Activated CD4-positive, CD25-positive, alpha-beta regulatory T cell (primary cell): ENCODE results near the gene TANGO2.

Experiments
- DNase-seq, 4 experiments: peaks; one replicate each; lab custom pipeline; 2025; lab: John Stamatoyannopoulos, UW

Gene TANGO2

DNA sequence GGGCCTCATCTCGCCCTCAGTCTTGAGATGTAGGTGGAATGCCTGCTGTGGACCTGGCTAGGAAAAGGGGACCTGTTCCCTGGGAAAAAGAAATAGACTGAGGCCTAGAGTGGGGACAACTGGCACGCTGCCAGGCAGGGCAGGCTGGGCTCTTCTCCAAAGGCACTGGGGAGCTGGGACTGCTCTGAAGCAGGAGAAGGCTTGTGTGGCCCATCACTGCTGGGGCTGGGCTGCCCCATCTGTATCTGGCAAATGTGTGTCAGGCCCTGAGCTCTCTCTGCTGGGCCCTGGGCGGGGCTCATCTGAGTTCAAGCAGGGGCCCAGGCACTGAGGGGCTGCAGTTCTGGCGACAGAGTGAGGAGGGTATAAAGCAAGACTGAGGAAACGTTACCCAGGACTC is 37.2 kb upstream of the TANGO2 start:
- DNase-seq, result no peak

- DNase-seq, result no peak
Observed at GRCh38 chr22:19984201-19984753, 36.6 kb upstream of the TANGO2 start.

- DNase-seq, result no peak
Observed at GRCh38 chr22:19984851-19985811, 35.8 kb upstream of the TANGO2 start.

- no peak for DNase-seq
Observed at GRCh38 chr22:19986011-19986409, 34.9 kb upstream of the TANGO2 start.

DNA sequence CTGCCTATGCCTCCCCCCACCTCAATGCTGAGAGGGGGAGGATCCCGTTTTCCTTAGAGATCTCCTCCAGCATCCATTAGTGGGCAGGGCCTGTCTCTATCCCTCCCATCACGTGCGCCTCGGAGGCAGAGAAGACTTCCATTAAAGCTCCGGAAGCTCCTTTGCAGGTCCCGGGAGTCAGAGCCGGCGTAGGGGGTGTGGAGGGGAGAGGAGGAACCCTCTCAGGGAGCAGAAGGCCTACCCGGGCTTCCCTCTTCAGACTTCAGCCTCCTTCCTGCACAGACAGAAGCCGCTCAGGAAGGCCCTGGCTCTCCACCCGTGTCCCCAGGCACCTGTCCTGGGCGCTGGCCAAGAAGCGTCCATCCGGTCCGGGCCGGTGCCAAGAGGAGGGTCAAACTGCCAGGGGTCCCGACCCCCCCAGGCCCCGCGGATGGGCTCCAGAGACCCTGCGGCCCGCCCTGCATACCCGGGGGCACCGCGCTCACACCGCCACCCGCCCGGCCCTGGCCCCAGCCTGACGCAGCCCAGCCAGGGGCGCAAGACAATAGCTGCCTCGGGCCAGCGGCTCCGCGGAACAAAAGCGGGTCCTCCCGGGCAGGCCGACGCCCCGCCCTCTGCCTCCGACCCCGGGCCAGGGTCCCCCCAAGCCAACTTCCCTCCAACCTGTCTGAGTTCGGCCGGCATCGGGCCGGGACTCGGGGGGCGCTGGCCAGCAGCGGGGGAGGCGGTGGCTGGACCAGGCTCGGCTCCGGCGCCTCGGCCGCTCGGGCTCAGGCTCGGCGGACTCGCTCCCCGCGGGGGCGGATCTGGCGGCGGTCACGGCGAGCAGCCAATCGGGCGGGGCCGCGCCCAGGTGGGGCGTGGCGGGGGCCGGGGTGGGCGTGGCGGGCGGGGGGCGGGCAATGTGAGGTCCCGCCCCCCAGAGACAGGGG is 34.2 kb upstream of the TANGO2 start:
- DNase-seq, result peak; percentile 20 to 43 (median 39)

DNA sequence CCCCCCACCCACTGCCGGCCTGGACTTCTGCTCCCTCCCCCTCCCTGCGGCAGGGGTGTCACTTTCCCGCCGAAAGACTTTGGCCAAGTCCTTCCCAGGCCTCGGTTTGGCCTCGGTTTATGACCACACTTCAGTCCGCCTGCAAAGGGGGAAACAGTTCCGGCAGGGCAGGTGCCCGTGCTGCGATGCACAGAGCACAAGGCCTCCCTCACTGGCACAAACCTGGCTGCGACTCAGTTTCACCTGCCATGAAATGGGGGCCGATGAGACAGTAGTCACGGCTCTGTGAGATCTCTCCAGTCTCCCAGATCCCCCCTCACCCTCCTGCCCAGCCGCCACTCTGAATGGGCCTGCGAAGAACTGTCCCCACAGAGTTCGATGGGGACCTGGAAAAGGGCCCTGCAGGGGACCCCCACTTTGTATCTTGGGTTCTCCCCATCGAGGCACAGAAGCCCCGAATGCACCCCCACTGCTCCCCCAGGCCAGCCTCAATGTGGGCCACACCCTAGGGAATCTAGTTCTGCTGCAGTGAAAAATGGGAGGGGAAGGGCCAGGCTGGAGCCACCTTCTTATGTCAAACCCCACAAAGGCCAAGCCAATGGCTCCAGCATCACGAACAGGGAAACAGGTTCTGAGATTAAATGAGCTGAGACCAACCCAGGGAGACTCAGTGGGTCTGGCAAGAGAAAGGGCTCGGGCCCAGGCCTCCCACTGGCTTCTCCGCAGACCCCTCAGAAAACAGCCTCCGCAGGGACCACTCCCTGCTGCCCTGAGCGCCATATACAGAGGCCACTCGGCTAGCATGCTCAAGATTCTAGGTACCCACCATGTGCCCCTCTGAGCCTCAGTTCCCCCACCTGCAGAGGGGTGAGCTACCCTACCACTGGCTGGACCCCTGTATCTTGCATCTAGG is 33.3 kb upstream of the TANGO2 start:
- no peak for DNase-seq

GRCh38 chr22:19988331-19988808 is 32.5 kb upstream of the TANGO2 start:
- DNase-seq, result no peak

- no peak for DNase-seq
Observed at GRCh38 chr22:19988965-19989724, 31.8 kb upstream of the TANGO2 start.

- DNase-seq, result no peak
Observed at GRCh38 chr22:19989725-19990067, 31.2 kb upstream of the TANGO2 start.

DNA sequence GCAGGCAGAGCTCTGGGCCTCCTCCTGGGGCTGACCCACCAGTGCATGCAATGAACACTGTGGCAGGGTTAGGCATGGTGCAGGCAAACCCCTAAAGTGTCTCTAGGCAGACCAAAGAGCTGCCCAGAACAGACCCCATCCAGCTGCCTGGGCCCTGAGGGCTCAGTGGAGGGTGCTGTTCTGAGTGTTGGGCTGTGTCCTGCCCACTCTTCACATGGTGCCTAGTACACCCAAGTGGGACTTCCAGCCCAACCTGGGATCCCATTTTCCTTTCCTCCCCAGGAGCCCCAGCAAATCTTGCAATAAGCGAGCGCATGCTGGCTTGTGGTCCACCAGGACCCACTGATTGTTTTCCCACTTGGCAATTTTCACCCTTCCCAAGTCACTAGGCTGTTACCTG is 30.7 kb upstream of the TANGO2 start:
- DNase-seq, result no peak

- DNase-seq, result no peak
Observed at GRCh38 chr22:19990609-19991394, 30.1 kb upstream of the TANGO2 start.

DNA sequence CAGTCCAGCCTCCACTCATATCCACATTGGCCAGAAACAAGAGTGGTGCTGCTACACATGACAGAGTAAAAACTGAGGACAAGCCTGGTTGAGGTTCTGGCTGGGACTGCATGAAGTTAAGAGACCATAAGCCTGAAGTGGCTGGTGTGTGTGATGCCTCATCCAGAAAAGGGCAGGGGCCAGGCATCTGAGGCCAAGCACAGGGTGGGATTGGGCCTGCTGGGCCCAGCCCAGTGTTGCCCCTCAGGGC is 29.6 kb upstream of the TANGO2 start:
- DNase-seq, result no peak

DNA sequence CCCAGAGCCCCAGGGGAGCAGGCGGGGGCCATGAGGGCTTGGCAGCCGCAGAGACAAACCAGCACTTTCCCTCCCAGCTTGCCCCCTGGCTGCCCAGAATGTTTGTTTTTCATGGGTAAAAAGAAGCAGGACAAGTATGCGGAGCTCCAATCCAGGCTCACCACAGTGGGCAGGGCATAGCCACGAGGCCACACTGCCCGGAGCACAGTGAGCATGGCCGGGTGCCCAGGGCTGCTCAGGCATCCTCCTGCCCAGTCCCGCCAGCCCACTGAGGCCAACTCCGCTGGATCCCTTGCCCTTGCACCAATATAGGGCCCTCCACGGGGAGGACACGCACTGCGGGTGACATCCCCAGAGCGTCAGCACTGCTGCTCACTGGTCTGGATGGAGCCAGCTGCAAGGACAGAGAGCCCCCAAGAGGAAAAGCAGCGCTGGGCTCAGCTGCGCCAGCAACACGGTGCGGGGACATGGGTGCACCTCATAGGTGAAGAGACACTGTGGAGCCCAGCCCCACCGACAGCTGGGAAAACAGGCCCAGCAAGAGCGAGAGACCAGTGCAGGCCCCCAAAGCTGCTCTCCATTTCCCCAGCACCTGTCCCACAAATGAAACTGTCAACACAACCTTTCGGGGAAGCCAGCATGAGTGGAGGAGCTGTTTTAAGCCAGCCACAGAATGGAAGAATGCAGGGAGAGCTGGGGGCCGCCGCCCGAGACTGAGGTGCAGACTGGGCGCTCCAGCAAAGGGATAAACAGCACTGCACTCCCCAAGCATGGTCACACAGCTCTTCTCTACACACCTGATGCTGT is 29.1 kb upstream of the TANGO2 start:
- DNase-seq, result no peak

- DNase-seq, result no peak
Observed at GRCh38 chr22:19992481-19992911, 28.4 kb upstream of the TANGO2 start.

GRCh38 chr22:19992921-19993355 is 28.0 kb upstream of the TANGO2 start:
- DNase-seq, result no peak

DNA sequence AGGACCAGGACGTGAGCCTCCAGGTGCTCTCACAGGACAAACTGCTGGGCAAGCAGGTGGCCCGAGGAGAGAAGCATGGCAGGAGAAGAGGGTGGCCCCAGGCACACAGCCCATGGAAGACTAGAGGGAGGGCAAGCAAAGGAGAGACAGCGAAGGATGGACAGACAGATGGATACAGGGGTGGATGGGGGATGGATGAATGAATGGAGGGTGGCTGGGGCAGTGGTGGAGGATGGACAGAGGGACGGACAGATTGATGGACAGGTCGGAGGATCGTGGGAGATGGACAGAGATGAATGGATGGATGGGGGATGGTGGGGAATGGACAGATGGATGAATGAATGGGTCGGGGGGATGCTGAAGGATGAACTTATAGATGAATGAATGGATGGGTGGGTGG is 27.0 kb upstream of the TANGO2 start:
- no peak for DNase-seq

GRCh38 chr22:19994851-19995610 is 25.9 kb upstream of the TANGO2 start:
- DNase-seq, result no peak

- no peak for DNase-seq
Observed at GRCh38 chr22:19995611-19996339, 25.1 kb upstream of the TANGO2 start.
